Measurements from ENCODE around the gene TCL1A.

The TCL1A gene

DNA sequence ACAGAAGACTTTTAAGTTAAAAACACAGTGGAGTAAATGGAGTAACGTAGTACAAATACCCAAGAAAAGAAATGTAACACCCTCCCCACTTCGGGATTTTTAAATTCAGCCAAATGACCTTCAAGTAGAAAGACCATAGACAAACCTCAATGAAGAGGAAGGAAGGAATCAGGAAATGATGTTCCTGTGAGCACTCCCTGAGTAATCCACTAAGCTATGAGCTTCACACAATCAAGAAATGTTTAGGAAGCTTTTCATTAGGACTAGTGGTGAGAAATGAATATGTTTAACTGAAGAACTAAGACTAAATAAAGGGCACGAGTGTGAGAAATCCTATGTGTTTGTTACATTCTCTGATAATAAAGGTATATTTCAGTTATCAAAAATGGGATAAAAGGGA is 10.1 kb downstream of the TCL1A start:
- no peak for DNase-seq

DNA sequence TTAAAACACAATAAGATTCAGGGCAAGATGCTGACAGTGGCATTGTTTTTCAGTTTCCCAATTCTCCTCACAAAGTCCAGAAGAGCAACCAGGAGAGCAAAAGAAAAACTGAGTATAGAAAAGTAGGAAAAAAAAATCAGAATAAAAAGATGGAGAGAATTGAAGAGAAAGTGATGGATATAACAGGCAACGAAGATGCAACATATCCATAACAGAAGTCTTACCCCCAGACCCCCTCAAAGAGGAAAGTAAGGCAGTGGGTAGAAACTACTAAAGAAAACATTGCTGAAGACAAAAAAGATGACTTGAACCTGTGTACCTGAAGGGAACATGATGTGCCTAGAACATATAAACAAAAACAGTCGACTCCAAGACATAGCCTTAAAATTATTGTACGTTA is 10.6 kb downstream of the TCL1A start:
- DNase-seq: no peak

DNA sequence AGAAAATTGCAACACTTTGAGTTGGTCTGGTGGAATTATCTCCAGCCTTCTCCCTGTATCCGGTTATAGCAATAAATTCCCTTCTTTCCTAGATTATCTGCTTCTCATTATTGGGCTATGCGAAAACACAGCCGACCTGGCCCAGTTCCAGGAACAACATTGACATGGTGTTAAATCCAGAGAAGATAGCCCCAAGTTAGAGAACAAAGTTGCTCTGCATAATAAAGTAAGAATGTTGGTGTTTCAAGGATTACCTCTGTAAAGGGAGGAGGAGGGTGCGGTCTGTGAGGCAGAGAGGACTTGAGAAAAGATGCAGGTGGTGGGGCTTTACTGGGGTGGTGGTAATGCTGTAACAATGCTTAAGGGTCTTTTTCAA is 12.1 kb downstream of the TCL1A start:
- DNase-seq: no peak

DNA sequence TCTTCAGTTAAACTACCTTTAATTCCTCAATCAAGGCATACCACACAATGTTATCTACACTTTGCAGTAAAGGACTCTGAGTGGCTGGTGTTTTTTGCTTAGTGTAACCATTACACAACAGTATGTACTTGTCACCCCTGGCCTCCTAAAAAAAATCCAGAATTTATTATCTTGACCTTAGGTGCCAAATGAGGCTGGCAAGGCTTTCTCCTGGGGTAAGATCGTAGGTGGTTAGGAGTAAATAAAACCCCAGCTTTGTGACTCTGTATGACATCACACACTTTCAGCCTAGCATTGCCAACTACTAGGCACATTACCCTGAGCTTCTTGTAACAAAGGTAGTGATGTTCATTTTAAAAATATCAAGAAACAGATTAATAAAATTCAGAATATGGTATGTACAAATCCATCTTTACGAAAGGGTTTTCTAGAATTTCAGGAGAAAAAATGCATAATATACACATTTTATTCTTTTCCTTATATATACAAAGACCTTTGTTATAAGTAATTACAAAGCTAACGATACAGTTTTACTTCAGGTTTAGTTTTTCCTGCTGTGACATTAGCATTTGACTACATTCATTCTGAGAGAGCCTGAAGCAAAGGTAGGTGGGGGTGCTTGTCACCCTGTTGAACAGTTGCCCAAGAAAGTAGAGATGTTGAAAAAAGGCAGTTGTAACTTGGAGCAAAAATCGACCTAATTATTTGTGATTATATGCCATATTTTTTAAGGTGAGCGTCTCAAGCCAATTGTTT is 13.5 kb downstream of the TCL1A start:
- no peak for DNase-seq

DNA sequence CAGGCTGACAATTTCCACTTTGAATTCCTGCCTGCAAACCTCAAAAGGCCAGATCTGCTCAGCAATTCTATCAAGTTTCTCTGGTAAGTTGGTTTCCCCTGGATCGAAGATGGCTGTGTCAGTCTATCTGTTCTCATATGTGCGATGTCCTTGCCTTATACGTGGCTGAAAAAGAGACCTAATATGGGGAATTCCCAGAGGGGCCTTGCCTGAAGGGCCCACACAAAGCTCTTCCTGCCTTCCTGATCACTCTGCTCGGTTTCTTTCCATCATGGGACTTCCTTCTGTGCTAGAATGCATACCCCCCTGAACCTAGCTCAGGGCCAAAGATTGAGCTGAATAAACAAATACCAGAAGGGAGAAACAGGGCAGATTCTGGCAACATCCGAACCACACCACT is 14.5 kb downstream of the TCL1A start:
- DNase-seq: no peak

DNA sequence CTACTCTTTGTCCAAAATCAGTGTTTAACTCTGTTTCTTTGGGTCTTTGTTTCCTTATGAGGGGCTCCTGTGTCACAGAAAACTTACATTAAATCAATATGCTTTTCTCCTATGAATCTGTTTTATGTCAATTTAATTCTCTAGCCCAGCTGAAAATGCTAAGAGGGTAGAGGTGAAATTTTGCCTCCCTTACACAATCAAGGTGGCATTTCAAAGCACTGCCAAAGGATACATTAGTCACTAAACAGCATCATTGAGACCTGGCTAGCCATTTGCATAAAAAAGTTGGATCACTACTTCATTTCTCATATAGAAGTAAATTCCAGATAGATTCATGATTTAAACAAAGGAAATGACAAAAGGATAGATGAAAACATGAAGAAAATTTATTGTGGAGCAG is 15.6 kb downstream of the TCL1A start:
- no peak for DNase-seq

DNA sequence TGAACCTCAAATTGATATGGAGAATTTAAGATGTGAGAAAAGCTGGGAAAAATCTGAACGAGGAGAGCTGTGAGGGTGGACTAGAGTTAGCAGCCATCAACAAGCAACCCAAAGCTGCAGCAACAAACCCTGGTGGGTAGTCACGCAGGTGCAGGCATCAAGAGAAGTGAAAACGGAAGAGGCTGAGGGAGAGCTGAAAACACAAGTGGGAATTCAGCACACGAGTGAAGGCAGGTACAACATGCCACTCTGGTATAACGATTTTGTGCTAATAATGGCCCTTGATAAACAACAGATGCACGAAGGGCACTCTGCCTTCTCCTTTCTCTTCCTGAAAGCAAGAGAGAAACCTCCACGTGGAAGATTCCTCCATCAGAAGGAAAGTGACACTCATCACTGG is 16.2 kb downstream of the TCL1A start:
- DNase-seq: no peak

DNA sequence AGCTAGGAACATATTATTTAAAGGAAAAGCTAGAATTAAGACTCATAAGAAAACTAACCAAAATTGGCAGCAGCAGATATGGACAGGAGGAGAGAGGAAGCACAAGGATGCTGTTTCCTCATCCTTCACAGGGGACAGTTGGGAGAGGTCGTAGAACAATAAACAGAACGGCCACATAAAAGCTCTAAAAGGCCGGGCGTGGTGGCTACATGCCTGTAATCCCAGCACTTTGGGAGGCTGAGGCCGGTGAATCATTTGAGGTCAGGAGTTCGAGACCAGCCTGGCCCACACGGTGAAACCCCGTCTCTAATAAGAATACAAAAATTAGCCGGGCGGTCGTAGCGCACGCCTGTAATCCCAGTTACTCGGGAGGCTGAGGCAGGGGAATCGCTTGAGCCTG is 17.2 kb downstream of the TCL1A start:
- DNase-seq: no peak

DNA sequence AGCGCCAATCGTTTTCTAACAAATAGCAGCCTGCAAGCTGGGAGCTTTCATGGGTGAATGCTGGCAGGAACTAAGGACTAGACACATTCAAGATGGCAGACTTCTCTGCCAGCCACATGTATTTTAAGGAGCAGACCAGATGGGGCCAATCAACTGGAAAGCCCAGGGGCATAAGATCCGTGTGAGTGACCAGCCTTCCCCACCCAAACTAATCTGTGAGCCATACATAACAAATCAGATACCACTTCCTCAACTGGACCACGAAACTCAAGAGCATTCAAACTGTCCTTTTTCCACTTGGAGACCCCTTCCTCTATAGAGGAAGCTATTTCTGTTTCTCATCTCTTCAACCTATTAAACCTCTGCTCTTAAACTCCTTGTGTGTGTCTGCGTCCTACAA is 18.0 kb downstream of the TCL1A start:
- no peak for DNase-seq

DNA sequence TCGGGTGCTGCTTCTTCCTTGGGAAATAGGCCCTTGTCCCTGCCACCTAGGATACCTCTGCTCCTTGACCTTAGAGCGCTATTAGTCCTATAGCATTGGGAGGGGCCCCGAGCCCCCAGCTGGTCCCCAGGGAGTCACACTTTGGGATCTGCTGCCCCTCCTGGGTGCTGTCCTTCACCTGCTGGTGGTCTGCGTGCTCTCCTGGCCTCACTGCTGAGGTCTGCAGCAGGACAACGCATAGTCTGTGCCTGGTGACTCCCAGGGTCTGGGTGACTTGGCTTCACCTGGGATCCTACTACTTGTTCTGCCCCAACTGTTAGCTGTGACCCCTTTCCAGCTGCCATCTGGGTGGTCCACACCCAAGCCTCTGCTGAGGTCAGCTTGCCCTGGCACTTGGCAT is 18.9 kb downstream of the TCL1A start:
- DNase-seq: no peak

DNA sequence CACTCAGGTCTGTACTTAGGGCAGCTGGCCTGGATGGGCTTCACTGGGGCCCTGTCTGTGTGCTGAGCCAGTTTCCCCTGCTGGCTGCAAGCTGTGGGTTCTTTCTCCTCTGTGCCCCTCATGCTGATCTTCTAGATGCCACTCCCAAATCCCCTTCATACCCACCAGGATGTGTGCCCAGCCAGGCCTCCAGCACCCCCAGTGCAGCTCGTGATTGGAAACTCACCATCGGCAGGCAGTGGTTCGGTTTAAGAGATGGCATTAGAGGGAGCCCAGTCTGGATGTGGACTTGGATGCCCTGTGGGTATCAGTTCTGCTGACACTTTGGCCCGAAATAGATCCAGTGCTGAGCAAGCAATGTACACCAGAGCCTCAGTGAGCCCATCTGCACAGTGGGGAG is 21.8 kb downstream of the TCL1A start:
- no peak for DNase-seq

DNA sequence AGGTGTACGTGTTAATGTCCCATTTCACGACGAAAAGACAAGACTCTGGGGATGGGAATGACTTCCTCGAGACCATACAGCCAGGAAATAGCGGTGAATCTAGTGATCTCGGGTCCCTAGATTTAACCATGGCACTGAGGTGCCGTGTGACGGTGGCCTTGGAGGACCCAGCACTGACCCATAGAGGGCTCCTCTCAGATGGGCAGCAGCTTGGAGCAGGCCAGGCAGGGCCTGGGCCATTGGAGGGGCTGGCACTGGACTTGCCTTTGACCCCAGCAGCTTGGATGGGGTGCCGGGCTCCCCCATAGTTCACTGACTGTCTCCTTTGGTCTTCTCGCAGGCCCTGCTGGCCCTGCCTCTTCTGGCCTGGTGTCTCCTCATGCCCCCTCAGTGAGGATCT is 22.3 kb downstream of the TCL1A start:
- no peak for DNase-seq

DNA sequence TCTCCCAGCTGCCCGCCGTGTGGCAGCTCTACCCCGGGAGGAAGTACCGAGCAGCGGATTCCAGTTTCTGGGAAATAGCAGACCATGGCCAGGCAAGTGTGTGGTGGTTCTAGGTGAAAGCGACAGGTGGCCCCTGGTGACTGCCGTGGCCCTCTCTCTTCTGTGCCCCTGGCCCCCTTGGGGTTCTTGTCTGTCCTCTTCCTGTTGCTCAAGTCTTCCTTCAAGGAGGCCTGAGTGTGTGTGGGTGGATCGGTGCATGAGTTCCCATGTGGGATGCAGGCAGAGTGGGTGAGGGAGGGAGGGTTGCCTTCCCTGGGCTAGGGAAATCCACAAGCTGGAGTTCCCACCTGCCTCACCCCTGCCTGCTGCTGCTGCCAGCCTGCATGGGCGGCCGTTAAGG is 23.1 kb downstream of the TCL1A start:
- no peak for DNase-seq

DNA sequence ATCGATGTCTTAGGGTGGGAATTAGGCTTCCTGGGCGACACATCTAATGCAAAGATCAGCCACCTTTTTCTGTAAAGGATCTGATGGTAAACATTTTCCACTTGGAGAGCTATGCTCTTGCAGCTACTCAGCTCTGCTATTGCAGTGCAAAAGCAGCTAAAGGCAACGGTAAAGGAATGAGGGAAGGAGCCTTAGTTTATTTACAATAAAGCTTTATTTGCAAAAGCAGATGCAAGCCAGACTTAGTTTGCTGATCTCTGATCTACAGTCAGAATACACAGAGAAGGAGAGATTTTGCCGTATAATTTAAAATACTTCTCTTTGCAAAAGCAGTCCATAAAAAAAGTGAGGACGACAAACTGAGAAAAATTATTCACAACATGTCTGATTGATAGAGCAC is 24.5 kb downstream of the TCL1A start:
- DNase-seq: no peak

DNA sequence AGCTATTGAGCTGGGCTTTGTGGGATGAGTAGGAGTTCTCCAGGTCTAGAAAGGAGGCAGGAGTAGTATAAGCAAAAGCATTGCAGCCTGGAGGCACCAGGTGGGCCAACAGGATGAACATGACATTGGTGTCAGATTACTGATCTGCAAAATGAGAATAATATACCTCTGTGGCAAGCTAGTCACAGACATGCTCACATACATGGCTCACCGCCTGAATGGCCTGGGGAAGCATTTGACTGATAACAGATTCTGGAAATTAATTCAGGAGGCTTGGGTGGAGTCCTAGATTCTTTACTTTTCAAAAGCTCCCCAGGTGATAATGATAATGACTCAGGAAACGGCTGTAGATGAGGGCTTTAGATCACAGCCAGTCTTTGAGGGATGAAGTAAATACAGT is 27.0 kb downstream of the TCL1A start:
- DNase-seq: no peak

DNA sequence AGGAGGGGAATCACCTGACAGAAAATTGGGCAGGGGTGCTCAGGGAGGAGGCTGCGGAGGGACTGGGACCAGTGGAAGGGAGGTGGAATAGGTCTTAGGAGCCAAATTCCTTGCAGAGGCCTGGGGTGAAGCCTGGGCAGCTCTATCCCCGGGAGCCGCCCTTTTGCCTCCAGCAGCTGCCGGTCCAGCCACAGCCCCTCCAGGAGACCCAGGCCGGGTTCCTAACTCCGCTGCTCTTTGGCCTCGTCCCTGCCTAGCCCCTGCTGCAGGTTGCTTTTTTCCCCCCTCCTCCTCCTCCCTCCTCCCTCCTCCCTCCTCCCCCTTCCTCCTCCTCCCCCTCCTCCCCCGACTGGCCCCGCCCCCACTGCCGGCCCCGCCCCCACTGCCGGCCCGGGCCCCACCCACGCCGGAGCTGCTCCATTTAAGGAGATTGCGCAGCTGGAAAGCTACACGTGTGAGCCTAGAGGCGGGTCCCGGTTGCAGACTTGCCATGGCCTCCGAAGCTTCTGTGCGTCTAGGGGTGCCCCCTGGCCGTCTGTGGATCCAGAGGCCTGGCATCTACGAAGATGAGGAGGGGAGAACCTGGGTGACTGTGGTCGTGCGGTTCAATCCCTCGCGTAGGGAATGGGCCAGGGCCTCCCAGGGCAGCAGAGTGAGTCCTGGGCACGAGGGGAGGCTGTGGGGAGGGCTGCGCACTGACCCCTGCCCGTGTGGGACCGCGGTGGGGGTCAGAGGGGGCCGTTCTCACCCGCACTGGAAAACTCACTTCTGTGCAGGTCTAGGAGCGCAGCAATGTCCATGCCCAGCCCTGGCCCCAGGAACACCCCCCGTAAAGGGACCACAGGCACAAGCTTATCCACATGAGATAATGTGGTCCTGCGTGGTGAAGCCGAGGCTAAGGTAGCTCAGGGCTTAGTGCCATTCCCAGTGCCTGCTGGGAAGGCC is 27.7 kb downstream of the TCL1A start, which contains the start of gene TCL1B:
TCL1B (plus strand) TSS at position 449 of the 945 bp plus-strand sequence; CDS start at position 491, 42 bp downstream.
- no peak for DNase-seq

DNA sequence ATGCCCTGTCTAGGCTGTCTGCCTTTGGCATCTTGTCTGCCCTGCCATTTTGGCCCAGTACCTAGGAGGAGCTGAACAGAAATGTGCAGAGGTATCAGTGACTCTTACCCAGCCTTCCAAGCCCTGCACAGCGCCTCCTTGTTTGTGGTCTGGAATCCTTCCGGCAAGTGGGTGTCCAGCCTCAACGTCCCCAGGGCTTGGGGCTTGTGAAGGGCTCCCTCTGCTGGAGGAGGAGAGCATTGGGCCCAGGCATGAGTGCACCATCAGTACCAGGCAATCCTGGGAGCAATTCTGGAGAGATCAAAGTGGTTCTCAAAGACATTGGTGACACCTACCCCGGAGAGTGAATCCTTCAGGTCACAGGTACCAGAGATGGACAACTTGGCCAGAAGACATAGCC is 30.1 kb downstream of the TCL1A start:
- no peak for DNase-seq

DNA sequence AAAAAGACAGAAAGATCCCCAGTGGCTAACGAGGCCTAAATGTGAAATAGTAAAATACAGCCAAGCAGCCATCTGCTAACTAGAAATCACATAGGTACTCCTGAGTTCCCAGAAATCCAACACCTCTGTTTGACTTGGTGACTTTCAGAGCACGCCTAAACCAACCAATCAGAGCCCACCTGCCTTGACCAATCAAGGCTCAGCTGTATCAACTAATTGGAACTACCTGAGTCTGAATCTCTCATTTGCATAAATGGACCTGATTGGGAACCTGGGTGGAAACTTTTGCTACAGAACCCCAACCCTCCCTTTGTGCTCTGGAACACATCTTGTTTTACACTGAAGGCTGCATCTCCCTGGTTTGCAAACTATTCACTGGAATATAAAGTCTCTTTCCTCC is 32.8 kb downstream of the TCL1A start:
- peak; percentile 46 for DNase-seq

DNA sequence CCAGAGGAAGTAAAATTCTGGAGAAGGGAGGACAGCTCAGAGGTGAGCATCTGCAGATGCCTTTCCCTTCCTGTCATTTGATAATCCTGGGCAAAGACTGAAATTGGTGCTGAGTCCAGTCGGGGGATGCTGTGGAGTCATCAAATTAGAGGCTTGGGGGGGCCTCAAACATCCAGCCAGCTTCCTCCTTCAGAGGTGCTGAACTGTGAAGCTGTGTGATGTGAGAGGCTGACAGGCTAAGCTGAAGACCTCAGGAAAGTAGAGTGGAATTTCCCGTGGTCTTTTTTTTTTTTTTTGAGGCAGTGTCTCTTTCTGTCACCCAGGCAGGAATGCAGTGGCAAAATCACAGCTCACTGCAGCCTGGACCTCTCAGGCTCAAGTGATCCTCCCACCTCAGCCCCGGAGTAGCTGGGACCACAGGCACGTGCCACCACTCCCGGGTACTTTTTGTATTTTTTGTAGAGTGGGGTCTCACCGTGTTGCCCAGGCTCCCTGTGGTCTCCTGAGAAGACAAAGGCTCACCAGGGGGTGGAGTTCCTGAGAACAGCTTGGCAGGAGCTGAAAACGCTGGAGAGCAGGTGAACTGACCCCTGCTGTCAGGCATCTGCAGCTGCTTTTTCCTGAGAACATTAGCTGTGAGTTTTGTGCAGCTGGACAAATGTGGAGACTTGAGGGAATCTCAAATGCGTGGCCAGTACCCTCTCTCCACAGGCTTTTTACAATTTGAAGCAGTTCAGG is 33.8 kb downstream of the TCL1A start:
- no peak for DNase-seq

DNA sequence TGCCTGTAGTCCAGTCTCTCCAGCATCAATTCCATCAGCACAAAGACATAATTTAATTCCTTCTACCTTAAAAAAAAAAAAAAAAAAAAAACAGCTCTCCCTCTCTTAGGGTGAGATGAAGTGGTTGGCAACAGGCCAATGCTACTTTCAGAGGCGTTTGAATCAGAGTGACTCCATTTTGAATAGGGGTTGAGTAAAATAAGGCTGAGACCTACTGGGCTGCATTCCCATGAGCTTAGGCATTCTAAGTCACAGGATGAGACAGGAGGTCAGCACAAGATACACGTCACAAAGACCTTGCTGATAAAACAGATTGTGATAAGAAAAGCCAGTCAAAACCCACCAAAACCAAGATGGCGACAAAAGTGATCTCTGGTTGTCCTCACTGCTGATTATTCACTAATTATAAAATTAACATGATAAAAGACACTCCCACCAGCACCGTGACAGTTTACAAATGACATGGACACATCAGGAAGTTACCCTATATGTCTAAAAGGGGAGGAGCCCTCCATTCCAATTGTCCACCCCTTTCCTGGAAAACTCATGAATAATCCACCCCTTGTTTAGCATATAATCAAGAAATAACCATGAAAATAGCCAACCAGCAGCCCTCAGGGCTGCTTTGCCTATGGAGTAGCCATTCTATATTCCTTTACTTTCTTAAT is 34.6 kb downstream of the TCL1A start:
- DNase-seq: no peak

DNA sequence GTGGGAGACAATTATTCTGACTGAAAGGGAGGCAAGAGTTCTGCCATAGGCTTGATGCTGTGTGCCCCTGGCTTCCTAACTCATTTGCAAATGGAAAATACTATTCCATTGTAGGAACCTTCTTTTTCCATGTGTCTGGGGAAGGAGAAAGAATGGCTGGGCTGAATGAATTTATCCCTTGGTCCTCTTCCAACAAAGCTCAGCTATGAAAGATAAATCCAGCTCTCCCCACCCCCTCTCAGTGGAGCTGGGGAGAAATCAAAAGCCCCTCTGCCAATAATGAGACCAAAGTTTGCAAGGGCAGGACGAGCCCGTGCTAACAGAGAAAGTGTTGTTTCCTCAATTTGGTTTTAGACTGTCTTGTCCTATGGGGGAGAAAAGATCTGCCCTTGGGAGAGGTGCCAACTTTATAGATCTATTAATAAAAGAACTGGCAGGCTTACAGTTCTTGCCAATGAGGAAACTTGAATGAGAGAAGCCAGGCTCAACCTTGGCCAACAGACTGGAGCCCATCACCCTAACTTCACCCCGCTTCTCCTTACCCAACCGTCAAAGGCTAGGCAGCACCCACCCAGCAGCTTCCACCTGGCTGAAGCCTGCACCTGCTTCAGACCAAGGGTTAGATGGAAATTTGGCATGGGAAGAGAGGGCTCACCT is 36.6 kb downstream of the TCL1A start:
- no peak for DNase-seq

DNA sequence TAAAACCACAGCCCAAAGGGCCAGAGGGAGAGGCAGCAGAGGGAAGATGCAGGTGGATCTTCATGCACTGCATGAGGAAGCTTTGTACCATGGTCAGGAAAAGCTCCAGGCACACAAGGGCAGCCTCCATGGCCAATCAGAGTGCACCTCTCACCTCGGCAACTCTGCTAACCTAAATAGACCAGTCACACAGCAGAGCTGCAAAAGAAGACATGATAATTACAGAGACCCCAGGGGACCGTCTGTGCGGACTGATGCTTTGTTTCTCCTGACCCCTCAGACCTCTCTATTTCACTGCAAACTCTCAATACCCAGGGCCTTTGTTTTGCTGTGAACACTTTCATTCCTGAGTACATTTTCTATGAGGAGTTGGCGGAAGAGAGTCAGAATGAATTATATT is 38.4 kb downstream of the TCL1A start:
- no peak for DNase-seq
